Peyer's patch (tissue), 4 donors: ENCODE data around the gene E2F2. TPM values are rescaled to one million over a fixed set of nuclear protein-coding genes. Genes with fewer than 3 reads are reported as not detected.
A peak's percentile ranks its signal among the peaks of the same experiment; 100 is the strongest.

Experiments
- DNase-seq, 3 donors: peaks; one replicate each; pipeline ENCODE4 v3.0.0-alpha.2; 2017 to 2019
- H3K27ac ChIP-seq, 4 donors: fragments of 200-600 bp; sonication (generic); one replicate each; pipeline ENCODE4 v1.5.1; 2016 to 2019
- H3K27me3 ChIP-seq, 2 donors: fragments of 200-600 bp; sonication (generic); one replicate each; pipeline ENCODE4 v1.5.1; 2019
- H3K36me3 ChIP-seq, 3 donors: fragments of 200-600 bp; sonication (generic); one replicate each; pipeline ENCODE4 v1.5.1; 2016 to 2019
- H3K4me1 ChIP-seq, 4 donors: fragments of 200-600 bp; sonication (generic); one replicate each; pipeline ENCODE4 v1.5.1; 2016 to 2019
- H3K4me3 ChIP-seq, 4 donors: fragments of 200-600 bp; sonication (generic); 1 replicate in 3 of 4; 2 replicates in 1 of 4; pipeline ENCODE4 v1.5.1; 2016 to 2019; ENCODE audit warnings: mild to moderate bottlenecking in 1 of 4
- H3K9me3 ChIP-seq, 4 donors: fragments of 200-600 bp; sonication (generic); one replicate each; pipeline ENCODE4 v1.5.1; 2016 to 2019; ENCODE audit warnings: mild to moderate bottlenecking in 1 of 4
- POLR2A ChIP-seq, 2 donors: fragments of 450-650 bp; IDR thresholded peaks; one replicate each; pipeline ENCODE4 v1.5.1; 2017; ENCODE audit warnings: antibody characterized with exemption in 2 of 2, mild to moderate bottlenecking in 2 of 2, moderate library complexity in 2 of 2
- total RNA-seq, 4 donors: library from RNA; depleted of rRNA; stranded (reverse); fragments of >200 nt; gene quantifications; one replicate each; pipeline ENCODE4 v1.1.0, GENCODE V29; 2016
- TF ChIP-seq, protein P1 (sequence below), 6 experiments: fragments of 450-650 bp in 4 of 6; fragments of 200-600 bp in 2 of 6; sonication (generic) in 1 of 6; IDR thresholded peaks; one replicate each; pipeline ENCODE4 v1.5.1; 2017 to 2019; ENCODE audit warnings: antibody characterized with exemption in 6 of 6, mild to moderate bottlenecking in 3 of 6, moderate library complexity in 1 of 6

E2F2 gene
- total RNA-seq, 4 donors from 2014 or later = 6.8 to 16.4 (median 13.6) TPM

- H3K27ac ChIP-seq = no peak overlapping the region
- H3K4me1 ChIP-seq = peaks cover 0 to 17% (median 2%) of the 10 kb centered on the region in 4 donors
- DNase-seq = no peak
Measured at GRCh38 chr1:23570001-23570691, 39.1 kb upstream of the E2F2 start.

GRCh38 chr1:23568608-23569383 is 37.8 kb upstream of the E2F2 start:
- Histone ChIP-seq H3K27me3 (no peaks in the 10 kb centered on the region), H3K36me3 (no peaks in the 10 kb centered on the region), H3K9me3 (no peaks in the 10 kb centered on the region), H3K4me1 (peaks cover 0 to 27% (median 0%) of the 10 kb centered on the region in 4 donors), H3K27ac (peak overlapping the region; percentile 65 to 82 (median 78)), H3K4me3 (peak overlapping the region; percentile 58 to 69 (median 62))
- no peak for DNase-seq
- TF ChIP-seq, protein P1, sequence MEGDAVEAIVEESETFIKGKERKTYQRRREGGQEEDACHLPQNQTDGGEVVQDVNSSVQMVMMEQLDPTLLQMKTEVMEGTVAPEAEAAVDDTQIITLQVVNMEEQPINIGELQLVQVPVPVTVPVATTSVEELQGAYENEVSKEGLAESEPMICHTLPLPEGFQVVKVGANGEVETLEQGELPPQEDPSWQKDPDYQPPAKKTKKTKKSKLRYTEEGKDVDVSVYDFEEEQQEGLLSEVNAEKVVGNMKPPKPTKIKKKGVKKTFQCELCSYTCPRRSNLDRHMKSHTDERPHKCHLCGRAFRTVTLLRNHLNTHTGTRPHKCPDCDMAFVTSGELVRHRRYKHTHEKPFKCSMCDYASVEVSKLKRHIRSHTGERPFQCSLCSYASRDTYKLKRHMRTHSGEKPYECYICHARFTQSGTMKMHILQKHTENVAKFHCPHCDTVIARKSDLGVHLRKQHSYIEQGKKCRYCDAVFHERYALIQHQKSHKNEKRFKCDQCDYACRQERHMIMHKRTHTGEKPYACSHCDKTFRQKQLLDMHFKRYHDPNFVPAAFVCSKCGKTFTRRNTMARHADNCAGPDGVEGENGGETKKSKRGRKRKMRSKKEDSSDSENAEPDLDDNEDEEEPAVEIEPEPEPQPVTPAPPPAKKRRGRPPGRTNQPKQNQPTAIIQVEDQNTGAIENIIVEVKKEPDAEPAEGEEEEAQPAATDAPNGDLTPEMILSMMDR (IDR thresholded peaks at IDR 0.05) = no peak
- no peak for TF ChIP-seq POLR2A (IDR thresholded peaks at IDR 0.05)

More at GRCh38 chr1:23570001-23570691, 39.1 kb upstream of the E2F2 start:
- no peak for TF ChIP-seq POLR2A (IDR thresholded peaks at IDR 0.05)
- TF ChIP-seq, protein P1 (IDR thresholded peaks at IDR 0.05) = no peak
- Histone ChIP-seq H3K4me3 (no peak overlapping the region), H3K9me3 (no peaks in the 10 kb centered on the region), H3K36me3 (no peaks in the 10 kb centered on the region), H3K27me3 (no peaks in the 10 kb centered on the region)

GRCh38 chr1:23567996-23568607 is 37.1 kb upstream of the E2F2 start:
- DNase-seq = no peak
- no peaks in the 10 kb centered on the region for H3K36me3 ChIP-seq
- H3K4me3 ChIP-seq = peak overlapping the region; percentile 58 to 69 (median 62)
- no peaks in the 10 kb centered on the region for H3K9me3 ChIP-seq
- no peaks in the 10 kb centered on the region for H3K27me3 ChIP-seq
- H3K4me1 ChIP-seq = peaks cover 0 to 34% (median 0%) of the 10 kb centered on the region in 4 donors
- peak overlapping the region; percentile 65 to 82 (median 78) for H3K27ac ChIP-seq
- no peak for TF ChIP-seq POLR2A (IDR thresholded peaks at IDR 0.05)
- TF ChIP-seq, protein P1 (IDR thresholded peaks at IDR 0.05) = no peak

DNA sequence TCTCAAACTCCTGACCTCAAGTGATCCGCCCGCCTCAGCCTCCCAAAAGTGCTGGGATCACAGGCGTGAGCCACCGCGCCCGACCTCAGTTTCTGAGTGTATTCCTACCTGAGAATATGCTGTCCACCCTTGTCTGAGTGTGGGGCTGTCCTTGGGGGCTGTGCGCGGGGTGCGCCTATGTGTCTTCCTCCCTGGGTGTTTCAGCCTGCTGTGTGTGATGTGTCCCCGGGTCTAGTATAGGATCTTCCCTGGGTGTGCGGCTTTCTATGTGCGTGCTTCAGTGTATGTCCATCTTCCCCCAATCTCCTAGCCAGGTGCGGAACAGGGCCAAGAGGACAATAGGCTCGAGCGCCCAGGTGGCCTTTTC is 36.6 kb upstream of the E2F2 start:
- Histone ChIP-seq H3K27ac (peak overlapping the region; percentile 65 to 82 (median 78)), H3K4me1 (peaks cover 0 to 39% (median 1%) of the 10 kb centered on the region in 4 donors), H3K27me3 (no peaks in the 10 kb centered on the region), H3K4me3 (peak overlapping the region; percentile 58 to 69 (median 62)), H3K9me3 (no peaks in the 10 kb centered on the region), H3K36me3 (no peaks in the 10 kb centered on the region)
- no peak for DNase-seq
- no peak for TF ChIP-seq POLR2A (IDR thresholded peaks at IDR 0.05)
- TF ChIP-seq, protein P1 (IDR thresholded peaks at IDR 0.05) = no peak

DNA sequence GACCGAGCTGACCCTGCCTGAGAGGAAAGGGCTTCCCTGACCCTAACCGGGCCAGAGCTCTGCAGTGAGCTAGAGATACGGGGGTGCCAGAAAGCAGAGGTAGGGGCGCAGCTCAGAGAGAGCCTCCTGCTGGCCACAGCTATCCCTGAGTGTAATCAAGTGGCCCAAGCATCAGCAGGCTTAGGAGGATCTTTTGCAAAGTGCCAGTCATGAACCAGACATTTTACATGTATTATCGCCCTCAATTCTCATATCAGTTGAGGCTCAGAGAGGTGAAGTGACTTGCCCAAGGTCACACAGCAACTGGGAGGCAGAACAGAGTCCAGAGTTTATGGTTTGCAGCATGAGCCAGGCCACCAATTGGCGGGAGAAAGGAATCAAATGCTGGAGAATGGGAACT is 35.3 kb upstream of the E2F2 start:
- no peak for DNase-seq
- Histone ChIP-seq H3K4me1 (peaks cover 0 to 52% (median 4%) of the 10 kb centered on the region in 4 donors), H3K27ac (peak overlapping the region in 1 of 4 donors; percentile 42), H3K36me3 (no peaks in the 10 kb centered on the region), H3K9me3 (no peaks in the 10 kb centered on the region), H3K27me3 (no peaks in the 10 kb centered on the region), H3K4me3 (no peak overlapping the region)
- no peak for TF ChIP-seq POLR2A (IDR thresholded peaks at IDR 0.05)
- TF ChIP-seq, protein P1 (IDR thresholded peaks at IDR 0.05) = no peak
